Ramos (cell line): ENCODE results near the gene SIGLEC7.

Experiments used
- in situ Hi-C: fragments of 300-500 bp; cut with MboI; formaldehyde crosslinking; loops from one replicate; pipeline ENCODE4 v1.14.3; 2022; ENCODE audit warnings: low sequenced_read_pairs; ENCODE audit not compliant: unreplicated experiment

SIGLEC7 gene

DNA sequence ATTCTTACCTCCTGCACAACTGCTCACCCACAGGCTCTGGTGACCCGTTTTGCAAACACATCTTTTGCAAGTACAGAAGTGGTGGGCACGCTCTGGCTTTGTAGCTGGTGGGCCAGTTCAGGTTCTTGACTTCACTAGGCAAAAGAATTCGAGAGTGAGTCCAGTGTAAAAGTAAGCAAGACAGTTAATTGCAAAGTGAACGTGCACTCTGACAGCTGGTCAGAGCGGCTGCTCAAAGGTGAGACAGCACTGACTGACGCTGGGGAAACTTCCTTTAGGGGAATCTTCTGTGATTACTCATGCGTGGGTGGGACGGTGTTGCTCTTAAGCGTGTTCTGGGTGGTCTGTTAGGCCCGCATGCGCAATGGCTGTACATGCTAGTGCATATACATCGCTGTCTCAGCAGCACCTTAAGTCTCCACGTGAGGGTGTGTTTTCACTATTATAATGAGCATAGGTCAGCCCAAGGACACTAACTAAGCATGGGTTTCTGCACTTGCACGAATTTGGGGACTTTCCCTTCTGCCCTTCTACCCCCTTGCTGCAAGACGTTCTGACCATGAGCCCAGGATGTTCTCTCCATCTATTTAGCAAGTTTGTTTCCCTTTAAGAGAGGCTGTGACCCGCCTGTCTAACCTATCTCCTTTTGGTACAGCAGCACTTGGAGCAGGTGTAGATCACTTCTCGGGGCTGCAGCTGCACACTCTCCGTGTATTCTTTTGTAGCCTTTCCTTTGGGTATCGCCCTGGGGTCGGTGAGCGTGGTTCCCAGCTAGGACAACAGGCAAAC is 52.6 kb downstream of the SIGLEC7 start:
- in situ Hi-C loops: no loop called here

GRCh38 chr19:51195316-51195586 is 53.1 kb downstream of the SIGLEC7 start:
- in situ Hi-C loops: no loop called here

GRCh38 chr19:51195616-51196015 is 53.5 kb downstream of the SIGLEC7 start:
- in situ Hi-C loops: no loop called here

DNA sequence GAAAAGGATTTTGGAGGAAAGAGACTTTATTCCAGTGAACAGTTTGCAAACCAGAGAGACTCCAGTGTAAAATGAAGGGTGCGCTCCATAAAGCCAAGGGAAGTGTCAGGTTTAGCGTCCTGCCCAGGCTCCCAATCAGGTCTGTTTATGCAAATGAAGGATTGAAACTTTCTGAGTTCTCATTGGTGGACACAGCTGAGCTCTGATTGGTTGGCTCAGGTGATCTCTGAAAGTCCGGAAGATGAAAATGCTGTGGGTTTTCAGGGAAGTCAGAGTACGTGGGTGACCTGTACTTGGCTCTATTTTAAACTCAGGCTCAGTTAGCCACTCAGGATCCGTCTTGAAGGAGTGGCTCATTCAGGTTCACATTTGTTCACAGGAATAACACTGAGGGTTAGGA is 54.1 kb downstream of the SIGLEC7 start:
- in situ Hi-C loops: no loop called here

DNA sequence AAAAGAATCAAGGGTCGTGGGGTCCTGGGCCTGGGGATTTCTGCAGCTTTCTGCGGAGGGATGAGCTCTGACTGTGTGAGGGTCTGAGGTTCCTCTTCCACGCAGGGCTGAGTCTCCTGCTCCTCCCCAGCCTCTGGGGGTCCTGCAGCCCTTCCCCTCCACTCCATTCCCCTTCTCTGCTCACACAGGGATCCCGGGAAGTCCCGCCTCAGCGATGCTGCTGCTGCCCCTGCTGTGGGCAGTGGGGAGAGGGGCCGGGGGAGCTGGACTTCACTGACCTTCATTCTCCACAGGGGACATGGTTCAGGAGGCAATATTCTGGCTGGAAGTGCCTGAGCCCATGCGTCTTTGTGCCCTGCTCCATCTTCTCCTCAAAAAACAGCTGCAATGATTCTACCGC is 56.5 kb downstream of the SIGLEC7 start:
- in situ Hi-C loops: no loop called here

DNA sequence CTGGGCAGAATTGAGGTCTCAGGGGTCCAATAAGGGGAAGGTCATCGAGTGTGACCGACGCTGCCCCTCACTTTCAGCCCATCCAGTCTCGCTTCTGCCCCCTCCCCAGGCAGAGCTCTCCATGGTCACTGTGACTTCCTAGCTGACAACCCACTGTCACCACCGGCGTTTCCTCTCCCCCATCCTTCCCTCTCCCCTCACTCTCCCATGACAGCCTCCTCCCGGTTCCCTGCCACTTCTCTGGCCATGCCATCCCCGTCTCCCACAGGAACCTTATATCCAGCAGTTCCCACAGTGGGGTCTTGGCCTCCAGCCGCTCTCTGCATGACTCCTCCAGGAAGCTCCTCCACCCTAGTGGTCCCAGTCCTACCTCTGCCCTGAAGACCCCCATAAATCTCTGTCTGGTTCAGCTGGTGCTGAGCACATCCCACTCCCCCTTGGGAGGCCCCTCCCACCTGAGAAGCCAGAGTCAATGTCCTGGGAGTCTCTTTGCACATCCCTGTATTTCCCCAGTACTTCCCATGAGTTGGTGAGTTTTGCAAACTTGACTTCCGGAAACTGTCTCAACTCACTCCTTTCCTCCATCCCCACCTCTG is 58.1 kb downstream of the SIGLEC7 start:
- in situ Hi-C loops: no loop called here

DNA sequence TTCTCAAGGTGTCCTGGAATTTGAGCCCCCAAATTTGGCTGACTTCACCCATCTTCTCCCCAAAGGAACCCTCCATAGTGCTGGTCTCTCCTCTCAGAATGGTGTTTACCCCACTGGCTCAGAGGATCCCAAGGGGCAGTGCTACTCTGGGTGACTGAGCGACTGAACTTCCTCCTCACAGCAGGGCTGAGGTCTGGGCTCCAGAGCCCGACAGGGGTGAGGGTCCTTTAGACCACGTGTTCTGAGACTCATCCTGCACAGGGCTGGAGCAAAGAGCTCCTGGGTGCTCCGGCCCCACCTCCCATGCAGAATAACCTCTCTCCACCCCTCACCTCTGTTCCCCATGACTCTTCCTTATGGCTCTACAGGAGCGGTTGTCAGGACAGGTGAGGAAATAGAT is 59.6 kb downstream of the SIGLEC7 start:
- in situ Hi-C loops: no loop called here
